ENCODE results near the gene SMIM5.

- no peak for TF ChIP-seq POLR2A (IDR thresholded peaks at IDR 0.05)
- TF ChIP-seq CTCF (IDR thresholded peaks at IDR 0.05), result no peak
Observed at GRCh38 chr17:75654176-75654575, 20.9 kb downstream of the SMIM5 start.
